ENCODE data around the gene APOBEC4. TPM values are rescaled to one million over a fixed set of nuclear protein-coding genes. Genes with fewer than 3 reads are reported as not detected.

The APOBEC4 gene
- total RNA-seq, 2 experiments from 2014 or later: not detected

- CTCF ChIA-PET: no interaction called here
- no peak overlapping the region for H3K27ac Mint-ChIP-seq
Observed at GRCh38 chr1:183612407-183612806, 40.7 kb downstream of the APOBEC4 start.

DNA sequence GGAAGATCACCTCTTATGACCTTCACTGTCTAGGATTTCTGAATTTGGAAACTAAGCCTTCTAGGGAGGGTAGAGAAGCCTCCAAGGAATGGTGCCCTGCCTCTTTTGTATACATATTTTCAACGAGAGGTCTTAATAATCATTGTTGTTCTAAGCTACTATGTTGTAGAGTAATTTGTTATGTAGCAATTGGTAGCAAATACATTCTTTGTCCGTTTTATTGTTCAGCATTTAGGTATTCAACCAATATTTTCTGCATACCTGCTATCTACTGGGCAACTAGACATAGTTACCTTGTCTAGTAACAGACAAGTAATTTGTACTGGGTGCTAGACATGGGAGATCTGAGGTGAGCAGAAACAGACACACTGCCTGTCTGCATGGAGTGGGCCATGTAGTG lies 42.1 kb downstream of the APOBEC4 start:
- Mint-ChIP-seq H3K27me3 (no peaks in the 10 kb centered on the region), H3K27ac (no peak overlapping the region), H3K9me3 (no peaks in the 10 kb centered on the region), H3K36me3 (ENCODE audit: low read depth) (no peaks in the 10 kb centered on the region), H3K4me3 (no peak overlapping the region), H3K4me1 (ENCODE audit: low read depth) (peaks cover 10% of the 10 kb centered on the region)
- DNase-seq (no peak), ATAC-seq (no peak)
- ChIA-PET POLR2A (no interaction called here), CTCF (no interaction called here)
- TF ChIP-seq CTCF (IDR thresholded peaks at IDR 0.05): no peak
- intact Hi-C loops (cut with micrococcal nuclease): no loop called here

More at GRCh38 chr1:183612407-183612806, 40.7 kb downstream of the APOBEC4 start:
- Mint-ChIP-seq H3K9me3 (no peaks in the 10 kb centered on the region), H3K36me3 (ENCODE audit: low read depth) (no peaks in the 10 kb centered on the region), H3K4me3 (no peak overlapping the region), H3K4me1 (ENCODE audit: low read depth) (peaks cover 11% of the 10 kb centered on the region), H3K27me3 (no peaks in the 10 kb centered on the region)
- intact Hi-C loops (cut with micrococcal nuclease): no loop called here
- POLR2A ChIA-PET: no interaction called here
- ATAC-seq (no peak), DNase-seq (no peak)
- no peak for TF ChIP-seq CTCF (IDR thresholded peaks at IDR 0.05)

- H3K27me3 Mint-ChIP-seq: no peaks in the 10 kb centered on the region
- no peak for ATAC-seq
- intact Hi-C loops (cut with micrococcal nuclease): no loop called here
- ChIA-PET POLR2A (no interaction called here), CTCF (interaction anchor here (0.8 to 1.3 kb wide), 2 partner anchors 21 to 77 kb away, joined by 3 to 4 read pairs; no protein-coding TSS in a partner anchor)
- H3K4me1 Mint-ChIP-seq (ENCODE audit: low read depth): peaks cover 10% of the 10 kb centered on the region
- H3K4me3 Mint-ChIP-seq: no peak overlapping the region
- no peak for DNase-seq
- H3K27ac Mint-ChIP-seq: no peak overlapping the region
- no peak for TF ChIP-seq CTCF (IDR thresholded peaks at IDR 0.05)
- no peaks in the 10 kb centered on the region for H3K9me3 Mint-ChIP-seq
- H3K36me3 Mint-ChIP-seq (ENCODE audit: low read depth): no peaks in the 10 kb centered on the region
Observed at GRCh38 chr1:183609759-183610452, 43.2 kb downstream of the APOBEC4 start.

DNA sequence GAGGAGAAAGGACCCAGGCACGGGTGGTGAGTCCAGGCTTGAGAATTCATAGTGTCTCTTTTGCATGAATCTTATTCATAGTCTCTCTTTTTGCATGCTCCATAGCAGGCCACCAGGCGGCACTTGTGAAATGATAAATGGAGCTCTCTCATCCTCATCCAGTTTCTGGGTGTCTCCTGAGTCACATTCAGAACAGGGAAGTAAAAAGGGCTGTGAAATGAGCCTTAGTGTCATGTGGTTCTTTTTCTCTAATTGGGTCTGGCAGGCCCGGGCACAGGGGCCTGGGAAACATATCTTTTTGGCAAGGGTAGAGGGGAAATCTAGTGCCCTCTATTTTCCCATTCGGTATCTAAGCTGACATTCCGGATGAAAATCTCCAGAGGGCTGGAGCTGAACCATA lies 43.8 kb downstream of the APOBEC4 start:
- Mint-ChIP-seq H3K4me1 (ENCODE audit: low read depth) (peaks cover 6% of the 10 kb centered on the region), H3K27me3 (no peaks in the 10 kb centered on the region), H3K4me3 (no peak overlapping the region), H3K36me3 (ENCODE audit: low read depth) (no peaks in the 10 kb centered on the region), H3K27ac (no peak overlapping the region), H3K9me3 (no peaks in the 10 kb centered on the region)
- DNase-seq (peak; percentile 30), ATAC-seq (peak; percentile 58)
- ChIA-PET CTCF (interaction anchor here (0.8 to 1.3 kb wide), 2 partner anchors 20 to 77 kb away, joined by 3 to 4 read pairs; no protein-coding TSS in a partner anchor), POLR2A (no interaction called here)
- TF ChIP-seq CTCF (IDR thresholded peaks at IDR 0.05): no peak
- intact Hi-C loops (cut with micrococcal nuclease): no loop called here

DNA sequence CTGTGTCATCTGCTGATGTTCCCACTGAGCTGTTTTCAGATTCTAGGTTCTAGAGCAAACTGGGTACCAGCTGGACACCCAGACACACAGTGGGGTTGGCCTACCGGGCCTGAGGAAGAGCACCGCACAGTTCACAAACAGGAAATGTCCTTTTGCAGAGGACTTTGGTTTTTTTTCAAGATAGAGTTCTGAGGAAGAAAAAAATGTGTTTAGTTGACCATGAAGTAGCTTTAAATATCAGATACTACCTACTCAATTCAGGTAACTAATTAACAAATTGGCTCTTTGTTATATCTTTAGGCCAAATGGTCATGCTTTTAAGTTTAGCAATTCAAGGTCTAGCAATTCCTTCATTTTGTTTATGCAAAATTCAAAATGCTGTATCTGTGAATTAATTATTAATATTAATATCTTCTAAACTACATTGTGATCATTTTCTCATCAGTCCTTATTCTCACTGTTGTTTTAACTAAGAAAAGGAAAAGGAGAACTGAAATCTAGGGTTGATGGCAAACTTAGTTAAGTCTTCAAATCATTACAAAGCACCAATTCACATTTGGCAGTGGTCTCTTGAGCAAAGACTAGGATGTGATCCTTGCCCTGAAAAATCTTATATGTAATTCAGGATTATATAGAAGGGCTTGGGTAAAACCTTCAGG lies 45.7 kb downstream of the APOBEC4 start:
- ATAC-seq (no peak), DNase-seq (no peak)
- no peak for TF ChIP-seq CTCF (IDR thresholded peaks at IDR 0.05)
- intact Hi-C loops (cut with micrococcal nuclease): no loop called here
- ChIA-PET POLR2A (no interaction called here), CTCF (interaction anchor here (0.9 kb wide), 1 partner anchor 28 kb away, joined by 4 read pairs; no protein-coding TSS in a partner anchor)
- Mint-ChIP-seq H3K27ac (no peak overlapping the region), H3K27me3 (no peaks in the 10 kb centered on the region), H3K4me3 (no peak overlapping the region), H3K9me3 (no peaks in the 10 kb centered on the region), H3K36me3 (ENCODE audit: low read depth) (no peaks in the 10 kb centered on the region), H3K4me1 (ENCODE audit: low read depth) (peaks cover 12% of the 10 kb centered on the region)
